ENCODE data around the gene SESTD1.
"Not testable (repeated sequence)": the region's sequence is repeated elsewhere in the genome, so short reads cannot be mapped to it uniquely, and the experiment has no call there.

Gene SESTD1

GRCh38 chr2:179265082-179265510 lies 464 bp upstream of the SESTD1 start:
- peak; percentile 74 for DNase-seq (ENCODE audit: low read depth)

GRCh38 chr2:179263446-179264367 lies 925 bp downstream of the SESTD1 start:
- DNase-seq (ENCODE audit: low read depth), result no peak

DNA sequence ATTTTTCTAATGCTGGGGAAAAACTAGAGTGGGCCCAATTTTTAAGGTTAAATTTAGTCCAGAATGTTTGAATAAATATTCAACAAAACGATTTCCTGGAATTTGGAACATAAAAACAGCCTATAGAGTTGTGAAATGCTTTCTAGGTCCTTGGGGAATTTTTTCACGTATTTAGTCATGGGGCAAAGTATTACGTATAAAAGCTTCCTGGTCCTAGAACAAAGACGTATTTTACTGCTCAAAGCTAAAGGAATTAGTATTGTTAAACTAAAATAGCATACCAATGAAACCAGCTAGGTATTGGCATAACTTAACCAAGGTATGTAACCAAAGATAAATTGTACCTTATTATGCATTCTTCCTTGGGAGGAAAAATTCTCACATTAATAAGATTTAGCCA lies 1.6 kb downstream of the SESTD1 start:
- peak; percentile 69 for DNase-seq (ENCODE audit: low read depth)

DNA sequence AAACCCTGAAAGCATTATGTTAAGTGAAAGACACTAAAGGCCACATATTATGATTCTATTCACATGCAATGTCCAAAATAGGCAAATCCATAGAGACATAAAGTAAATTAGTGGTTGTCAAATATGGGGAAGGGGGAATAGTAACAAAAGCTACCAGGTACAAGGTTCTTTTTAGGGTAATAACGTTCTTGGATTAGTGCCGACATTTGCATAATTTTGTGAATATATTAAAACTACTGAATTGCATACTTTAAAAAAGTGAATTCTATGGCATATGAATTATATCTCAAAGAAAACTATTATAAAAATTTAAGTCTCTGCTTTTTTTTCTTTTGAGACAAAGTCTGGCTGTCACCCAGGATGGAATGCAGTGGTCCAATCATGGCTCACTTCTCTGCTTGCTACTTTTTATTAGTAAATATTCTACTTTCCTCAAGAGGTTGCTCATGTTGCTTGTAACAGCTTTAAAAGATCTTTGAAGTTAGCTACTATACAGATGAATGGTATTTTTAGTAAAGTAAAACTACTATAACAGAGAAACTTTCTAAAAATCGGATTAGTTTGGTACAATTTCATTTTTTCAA lies 2.5 kb downstream of the SESTD1 start:
- DNase-seq (ENCODE audit: low read depth), result no peak

DNA sequence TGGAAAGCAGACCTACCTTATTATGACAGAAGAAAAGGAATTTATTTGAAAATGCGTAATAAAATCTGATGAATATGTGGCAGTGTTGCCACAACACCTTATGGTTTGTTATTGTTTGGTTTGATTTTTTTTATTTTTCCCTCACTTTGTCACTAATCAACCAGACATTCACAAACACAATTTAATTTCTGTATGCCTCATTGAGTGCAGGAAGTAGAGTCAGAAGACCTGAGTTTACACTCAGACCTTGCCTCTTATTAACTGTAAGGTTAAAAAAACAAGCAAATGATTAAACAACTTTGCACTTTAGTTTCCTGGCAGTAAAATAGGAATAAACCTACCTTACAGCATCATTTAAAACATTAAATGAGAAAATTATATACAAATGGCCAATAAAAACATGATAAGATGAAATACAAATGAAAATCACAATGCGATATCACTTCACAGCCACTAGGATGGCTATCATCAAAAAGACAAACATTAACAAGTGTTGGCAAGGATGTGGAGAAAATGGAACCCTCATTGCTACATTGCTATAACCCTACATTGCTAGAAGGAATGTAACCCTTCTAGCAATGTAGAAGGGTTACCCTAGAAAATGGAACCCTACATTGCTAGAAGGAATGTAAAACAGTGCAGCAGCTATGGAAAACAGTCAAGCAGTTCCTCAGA lies 3.3 kb downstream of the SESTD1 start:
- no peak for DNase-seq (ENCODE audit: low read depth)

- no peak for DNase-seq (ENCODE audit: low read depth)
Measured at GRCh38 chr2:179260224-179260623, 4.4 kb downstream of the SESTD1 start.

- DNase-seq (ENCODE audit: low read depth), result no peak
Measured at GRCh38 chr2:179255129-179255528, 9.5 kb downstream of the SESTD1 start.

GRCh38 chr2:179253226-179253625 lies 11.4 kb downstream of the SESTD1 start:
- DNase-seq (ENCODE audit: low read depth), result no peak

DNA sequence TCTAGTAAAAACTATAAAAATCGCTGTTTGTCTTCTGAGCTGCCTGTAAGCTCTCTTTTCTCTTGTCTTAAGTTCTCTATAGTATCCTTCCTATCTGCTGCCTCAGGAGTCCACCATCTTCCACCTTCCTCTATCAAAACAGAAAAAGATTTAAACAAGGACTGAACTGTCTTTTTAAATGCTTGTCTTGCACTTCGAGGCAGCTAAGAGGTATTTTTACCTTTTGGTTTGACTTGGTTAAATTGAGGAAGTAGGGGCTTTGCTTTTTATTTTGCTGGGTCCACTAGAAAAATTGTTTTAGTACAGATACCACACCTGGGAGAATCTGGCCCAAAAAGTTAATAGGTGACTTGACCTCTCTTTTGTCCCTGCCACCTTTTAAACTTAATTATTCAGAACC lies 12.2 kb downstream of the SESTD1 start:
- DNase-seq (ENCODE audit: low read depth), result no peak

DNA sequence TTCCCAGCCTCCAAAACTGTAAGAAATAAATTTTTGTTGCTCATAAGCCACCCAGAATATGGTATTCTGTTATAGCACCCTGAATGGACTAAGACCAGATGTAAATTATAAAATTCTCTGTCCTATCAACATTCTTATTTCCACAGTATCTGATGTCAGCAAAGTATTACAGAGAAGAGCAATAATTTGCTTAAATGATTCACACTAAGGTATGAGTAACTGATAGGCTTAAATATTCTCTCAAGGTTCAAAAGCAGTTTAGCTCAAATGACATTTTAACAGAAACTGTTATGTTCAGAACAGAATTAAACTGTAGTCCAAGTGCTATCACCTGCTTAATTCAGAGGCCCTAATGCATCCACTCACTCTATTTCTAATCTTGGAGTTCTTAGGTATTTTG lies 12.8 kb downstream of the SESTD1 start:
- no peak for DNase-seq (ENCODE audit: low read depth)

- no peak for DNase-seq (ENCODE audit: low read depth)
Measured at GRCh38 chr2:179250848-179251504, 13.7 kb downstream of the SESTD1 start.

GRCh38 chr2:179250095-179250494 lies 14.5 kb downstream of the SESTD1 start:
- DNase-seq (ENCODE audit: low read depth), result no peak

GRCh38 chr2:179248024-179248348 lies 16.6 kb downstream of the SESTD1 start:
- no peak for DNase-seq (ENCODE audit: low read depth)

- DNase-seq (ENCODE audit: low read depth), result no peak
Measured at GRCh38 chr2:179247318-179248023, 17.2 kb downstream of the SESTD1 start.

DNA sequence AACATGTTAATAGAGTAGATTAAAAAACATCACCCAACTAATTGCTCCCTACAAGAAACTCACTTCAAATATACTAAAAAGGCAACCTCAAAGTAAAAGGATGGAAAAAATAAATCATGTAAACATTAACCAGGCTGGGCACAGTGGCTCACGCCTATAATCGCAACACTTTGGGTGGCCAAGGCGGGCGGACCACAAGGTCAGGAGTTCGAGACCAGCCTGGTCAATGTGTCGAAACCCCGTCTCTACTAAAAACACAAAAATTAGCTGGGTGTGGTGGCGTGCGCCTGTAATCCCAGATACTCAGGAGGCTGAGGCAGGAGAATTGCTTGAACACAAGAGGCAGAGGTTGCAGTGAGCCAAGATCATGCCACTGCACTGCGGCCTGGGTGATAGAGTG lies 18.8 kb downstream of the SESTD1 start:
- DNase-seq (ENCODE audit: low read depth), result not testable (repeated sequence)

- DNase-seq (ENCODE audit: low read depth), result no peak
Measured at GRCh38 chr2:179243046-179243445, 21.6 kb downstream of the SESTD1 start.

DNA sequence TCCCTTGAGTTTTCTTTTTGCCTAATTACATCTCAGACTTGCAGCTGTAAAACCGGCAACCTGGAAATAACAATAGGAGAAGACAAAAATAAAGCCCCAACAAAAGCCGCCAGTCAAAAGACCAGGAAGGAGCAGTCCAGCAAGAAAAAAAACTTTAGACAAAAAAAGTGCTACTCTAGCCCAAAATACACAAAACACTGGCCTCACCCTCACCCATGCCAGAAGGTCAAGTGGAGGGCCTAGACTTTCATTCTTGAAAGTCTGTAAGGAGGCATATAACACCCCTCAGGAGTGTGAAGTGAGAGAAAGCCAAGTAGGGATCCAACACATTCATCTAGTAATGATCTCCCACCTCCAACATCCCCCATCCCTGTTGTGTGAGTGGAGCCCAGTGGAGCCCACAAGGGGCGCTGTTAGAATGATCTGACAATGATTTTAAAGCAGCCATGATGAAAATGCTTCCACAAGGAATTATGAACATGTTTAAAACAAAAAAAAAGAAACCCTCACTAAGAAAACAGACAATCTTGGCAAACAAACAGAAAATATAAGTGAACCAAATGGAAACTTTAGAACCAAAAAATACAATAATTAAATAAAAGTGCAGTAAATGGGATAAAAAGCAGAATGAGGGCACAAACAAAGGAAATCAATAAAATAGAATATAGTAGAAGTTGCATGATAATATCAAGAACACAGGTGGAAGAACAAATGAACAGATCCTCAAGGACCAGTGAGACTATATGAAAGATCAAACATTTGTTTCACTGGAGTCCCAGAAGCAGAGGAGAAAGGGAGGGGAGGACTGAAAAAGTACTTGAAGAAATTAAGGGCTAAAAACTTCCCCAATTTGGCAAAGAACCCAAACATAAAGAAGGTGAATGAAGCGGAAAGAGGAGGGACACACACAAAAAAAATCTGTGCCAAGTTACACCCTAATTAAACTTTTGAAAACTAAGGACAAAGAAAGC lies 23.9 kb downstream of the SESTD1 start:
- no peak for DNase-seq (ENCODE audit: low read depth)

DNA sequence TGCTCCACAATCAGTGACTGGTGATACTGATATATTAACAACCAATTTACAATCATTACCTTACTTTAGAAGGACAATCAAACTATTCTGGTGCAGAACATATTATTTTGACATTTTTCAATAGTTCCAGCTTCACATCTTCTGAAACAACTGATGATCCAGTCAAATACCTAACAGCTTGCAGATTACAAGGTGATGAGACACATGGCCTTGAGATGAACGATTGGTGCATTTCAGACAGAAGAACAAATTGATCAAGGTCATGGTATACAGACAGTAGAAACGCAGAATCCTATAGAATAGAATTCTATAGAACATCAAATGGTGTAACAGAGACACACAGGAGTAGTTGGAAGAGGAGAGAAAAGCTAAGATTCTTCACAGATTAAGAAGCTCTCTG lies 24.8 kb downstream of the SESTD1 start:
- DNase-seq (ENCODE audit: low read depth), result no peak

GRCh38 chr2:179239195-179239594 lies 25.4 kb downstream of the SESTD1 start:
- DNase-seq (ENCODE audit: low read depth), result no peak

DNA sequence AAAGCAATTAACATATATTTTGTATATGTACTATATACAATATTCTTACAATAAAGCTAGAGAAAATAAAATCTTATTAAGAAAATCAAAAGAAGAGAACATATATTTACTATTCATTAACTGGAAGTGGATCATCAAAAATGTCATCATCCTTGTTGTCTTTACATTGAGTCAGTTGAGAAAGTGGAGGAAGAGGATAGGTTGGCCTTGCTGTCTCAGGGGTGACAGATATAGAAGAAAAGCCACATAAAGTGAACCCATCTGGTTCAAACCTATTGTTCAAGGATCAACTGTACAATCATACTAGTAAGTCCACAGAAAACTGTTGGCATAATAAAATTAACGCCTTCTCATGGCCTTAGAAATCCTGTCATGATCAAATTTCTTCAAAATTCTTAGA lies 26.6 kb downstream of the SESTD1 start:
- no peak for DNase-seq (ENCODE audit: low read depth)
